ENCODE measurements around the gene HES7. TPM values are rescaled to one million over a fixed set of nuclear protein-coding genes. Genes with fewer than 3 reads are reported as not detected.

Gene HES7
- total and polyA plus RNA-seq, 11 donors = 0.17 to 0.76 (median 0.36) TPM; not detected in 5

DNA sequence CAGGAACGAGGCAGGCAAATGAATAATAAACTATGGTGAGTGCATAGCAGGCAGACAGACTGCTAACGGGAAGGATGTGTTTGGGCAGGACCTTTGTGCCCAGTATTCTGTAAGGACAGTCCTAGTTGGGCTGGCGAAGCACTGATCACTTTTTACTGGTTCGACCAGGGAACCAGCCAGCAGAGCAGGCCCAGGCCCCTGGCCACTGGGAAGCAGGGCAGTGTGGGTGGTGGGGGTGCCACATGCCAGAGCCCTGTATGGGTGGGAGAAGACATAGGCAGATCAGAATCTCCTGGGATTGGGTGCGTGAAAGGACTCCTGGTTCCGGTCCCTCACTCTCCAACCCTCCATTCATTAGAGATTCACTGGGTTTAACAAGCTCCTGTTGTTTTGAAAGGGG lies 42.8 kb upstream of the HES7 start:
- Histone ChIP-seq H3K4me3 (no peak overlapping the region), H3K27ac (no peak overlapping the region), H3K27me3 (no peaks in the 10 kb centered on the region), H3K36me3 (peaks cover 0 to under 1% (median 0%) of the 10 kb centered on the region in 9 donors), H3K9me3 (no peaks in the 10 kb centered on the region), H3K4me1 (peaks cover 10 to 26% (median 23%) of the 10 kb centered on the region in 12 donors)
- intact Hi-C loops (cut with DNase I) = no loop called here
- DNase-seq = peak in 2 of 5 donors; percentile 9 to 28
- no peak for TF ChIP-seq POLR2A (IDR thresholded peaks at IDR 0.05)
- TF ChIP-seq, protein P1, sequence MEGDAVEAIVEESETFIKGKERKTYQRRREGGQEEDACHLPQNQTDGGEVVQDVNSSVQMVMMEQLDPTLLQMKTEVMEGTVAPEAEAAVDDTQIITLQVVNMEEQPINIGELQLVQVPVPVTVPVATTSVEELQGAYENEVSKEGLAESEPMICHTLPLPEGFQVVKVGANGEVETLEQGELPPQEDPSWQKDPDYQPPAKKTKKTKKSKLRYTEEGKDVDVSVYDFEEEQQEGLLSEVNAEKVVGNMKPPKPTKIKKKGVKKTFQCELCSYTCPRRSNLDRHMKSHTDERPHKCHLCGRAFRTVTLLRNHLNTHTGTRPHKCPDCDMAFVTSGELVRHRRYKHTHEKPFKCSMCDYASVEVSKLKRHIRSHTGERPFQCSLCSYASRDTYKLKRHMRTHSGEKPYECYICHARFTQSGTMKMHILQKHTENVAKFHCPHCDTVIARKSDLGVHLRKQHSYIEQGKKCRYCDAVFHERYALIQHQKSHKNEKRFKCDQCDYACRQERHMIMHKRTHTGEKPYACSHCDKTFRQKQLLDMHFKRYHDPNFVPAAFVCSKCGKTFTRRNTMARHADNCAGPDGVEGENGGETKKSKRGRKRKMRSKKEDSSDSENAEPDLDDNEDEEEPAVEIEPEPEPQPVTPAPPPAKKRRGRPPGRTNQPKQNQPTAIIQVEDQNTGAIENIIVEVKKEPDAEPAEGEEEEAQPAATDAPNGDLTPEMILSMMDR (IDR thresholded peaks at IDR 0.05) = no peak
- ATAC-seq = no peak
- 93 to 100% (median 96%) methylated on average over 6 of the region's 6 CpGs for WGBS, 4 donors

DNA sequence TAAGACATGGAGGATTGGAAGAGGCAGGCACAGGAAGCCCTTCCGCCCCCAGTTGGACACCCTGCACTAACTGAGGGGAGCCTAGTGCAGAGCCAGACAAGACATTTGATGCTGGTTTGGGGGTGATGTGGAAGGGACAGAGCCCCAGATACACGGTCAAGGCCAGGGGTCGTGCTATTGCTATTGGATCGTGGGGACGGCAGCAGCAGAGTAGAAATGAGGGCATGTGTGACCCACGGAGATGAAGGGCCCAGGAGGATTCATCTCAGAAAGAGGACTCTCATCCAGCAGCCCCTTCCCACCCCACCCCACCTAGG lies 40.9 kb upstream of the HES7 start:
- ATAC-seq = no peak
- 52 to 64% (median 58%) methylated on average over 6 of the region's 6 CpGs for WGBS, 4 donors
- Histone ChIP-seq H3K36me3 (peaks cover 0 to 20% (median 15%) of the 10 kb centered on the region in 9 donors), H3K4me3 (peak overlapping the region in 3 of 12 donors; percentile 20 to 98 (median 30)), H3K9me3 (no peaks in the 10 kb centered on the region), H3K4me1 (peaks cover 19 to 44% (median 36%) of the 10 kb centered on the region in 12 donors), H3K27ac (peak overlapping the region; percentile 95 to 100 (median 100)), H3K27me3 (no peaks in the 10 kb centered on the region)
- DNase-seq = peak in 2 of 5 donors; percentile 31 to 38
- TF ChIP-seq POLR2A (IDR thresholded peaks at IDR 0.05) = no peak
- TF ChIP-seq, protein P1 (IDR thresholded peaks at IDR 0.05) = no peak
- intact Hi-C loops (cut with DNase I) = loop anchor here in 3 of 10 donors (5.0 kb wide), 1 partner anchor 42 kb away; the partner anchor contains the start of gene HES7 (in 3 of the 3)

DNA sequence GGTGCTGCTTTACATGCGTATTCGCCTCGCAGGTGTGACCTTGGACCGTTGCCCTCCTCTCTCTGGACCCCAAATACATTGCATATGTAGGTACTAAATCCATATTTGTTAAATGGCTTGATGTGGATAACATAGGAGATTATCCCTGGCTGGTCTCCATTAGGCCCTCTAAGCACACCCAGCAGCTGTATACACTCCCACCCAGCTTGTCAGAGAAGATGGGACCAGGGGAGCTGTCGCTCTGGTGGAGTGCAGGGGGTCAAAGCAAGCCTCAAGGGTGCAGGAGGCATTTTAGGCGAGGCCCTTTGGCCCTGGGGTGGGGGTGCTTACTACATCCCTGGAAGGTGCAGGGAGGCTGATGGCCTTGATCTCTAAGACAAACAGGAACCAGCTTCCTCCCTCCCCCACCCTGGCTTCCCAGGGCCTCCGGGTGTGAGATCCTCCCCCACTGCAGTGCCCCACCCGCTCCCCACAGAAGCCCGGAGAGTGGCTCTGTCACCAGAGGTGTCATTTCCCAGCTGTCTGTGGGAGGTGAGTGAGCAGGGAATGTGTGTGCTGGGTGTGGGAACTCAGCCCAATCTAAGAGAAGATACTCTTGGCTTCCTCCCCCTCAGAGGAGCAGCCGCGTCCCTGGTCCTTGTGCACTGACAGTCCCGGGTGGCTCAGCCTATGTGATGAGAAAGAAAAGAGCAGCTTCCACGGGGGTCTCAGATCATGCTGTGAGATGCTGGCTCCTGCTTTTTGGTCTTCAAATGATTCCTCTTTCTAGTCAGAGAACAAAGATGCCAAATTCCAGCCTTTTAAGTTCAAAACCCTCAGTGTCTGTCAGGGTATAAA lies 40.3 kb upstream of the HES7 start:
- DNase-seq (peak; percentile 87 to 94 (median 90)), ATAC-seq (peak; percentile 80 to 91 (median 82))
- peak overlapping the region; percentile 95 to 100 (median 100) for H3K27ac ChIP-seq
- H3K36me3 ChIP-seq = peaks cover 0 to 26% (median 20%) of the 10 kb centered on the region in 9 donors
- H3K4me3 ChIP-seq = peak overlapping the region in 7 of 12 donors; percentile 16 to 99 (median 30)
- intact Hi-C loops (cut with DNase I) = loop anchor here in 3 of 10 donors (5.0 kb wide), 1 partner anchor 42 kb away; the partner anchor contains the start of gene HES7 (in 3 of the 3)
- TF ChIP-seq POLR2A (IDR thresholded peaks at IDR 0.05) = peak in 1 of 2 donors; percentile 52
- TF ChIP-seq, protein P1 (IDR thresholded peaks at IDR 0.05) = no peak
- H3K4me1 ChIP-seq = peaks cover 19 to 47% (median 37%) of the 10 kb centered on the region in 12 donors
- H3K9me3 ChIP-seq = no peaks in the 10 kb centered on the region
- H3K27me3 ChIP-seq = no peaks in the 10 kb centered on the region
- WGBS, 4 donors = 14 to 23% (median 20%) methylated on average over 9 to 13 of the region's 13 CpGs
